PC-3 (cell line): ENCODE results near the gene B4GALNT3.

ENCODE experiments used
- EZH2 ChIP-seq: fragments of 300-600 bp; sonication (generic); IDR thresholded peaks from one replicate; pipeline ENCODE4 v1.6.1; 2017; ENCODE audit warnings: antibody characterized with exemption, mild to moderate bottlenecking, low read length; ENCODE audit not compliant: unreplicated experiment
- EZH2phosphoT487 ChIP-seq: fragments of 300-600 bp; sonication (generic); IDR thresholded peaks from 2 replicates; pipeline ENCODE4 v1.6.1; 2018; ENCODE audit warnings: mild to moderate bottlenecking, antibody characterized with exemption, low read length, borderline replicate concordance
- TF ChIP-seq, protein P1 (sequence below): fragments of 300-600 bp; sonication (generic); conservative IDR thresholded peaks from 2 replicates; pipeline ENCODE4 v1.5.1; 2017; ENCODE audit warnings: antibody characterized with exemption, low read depth, mild to moderate bottlenecking, low read length

DNA sequence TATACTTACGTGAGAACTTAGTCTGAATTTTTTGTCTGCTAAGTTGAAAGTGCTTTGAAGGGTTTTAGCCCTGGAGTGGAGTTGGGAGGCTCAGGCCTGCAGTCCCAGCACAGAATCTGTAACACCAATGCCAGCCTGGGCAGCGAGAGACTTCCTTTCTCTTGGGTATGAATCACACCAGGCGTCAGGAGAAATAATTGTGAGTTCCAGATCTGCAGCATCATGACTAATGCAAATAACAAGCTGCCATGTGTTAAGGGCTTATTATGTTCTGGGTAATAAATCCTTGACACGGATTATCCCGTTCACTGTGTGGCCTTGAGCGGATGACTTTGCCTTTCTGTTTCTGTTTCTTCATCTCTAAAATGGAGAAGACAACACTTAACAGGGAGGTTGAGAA lies 70.6 kb downstream of the B4GALNT3 start:
- TF ChIP-seq EZH2phosphoT487, result no peak
- no peak for TF ChIP-seq EZH2
- TF ChIP-seq, protein P1, sequence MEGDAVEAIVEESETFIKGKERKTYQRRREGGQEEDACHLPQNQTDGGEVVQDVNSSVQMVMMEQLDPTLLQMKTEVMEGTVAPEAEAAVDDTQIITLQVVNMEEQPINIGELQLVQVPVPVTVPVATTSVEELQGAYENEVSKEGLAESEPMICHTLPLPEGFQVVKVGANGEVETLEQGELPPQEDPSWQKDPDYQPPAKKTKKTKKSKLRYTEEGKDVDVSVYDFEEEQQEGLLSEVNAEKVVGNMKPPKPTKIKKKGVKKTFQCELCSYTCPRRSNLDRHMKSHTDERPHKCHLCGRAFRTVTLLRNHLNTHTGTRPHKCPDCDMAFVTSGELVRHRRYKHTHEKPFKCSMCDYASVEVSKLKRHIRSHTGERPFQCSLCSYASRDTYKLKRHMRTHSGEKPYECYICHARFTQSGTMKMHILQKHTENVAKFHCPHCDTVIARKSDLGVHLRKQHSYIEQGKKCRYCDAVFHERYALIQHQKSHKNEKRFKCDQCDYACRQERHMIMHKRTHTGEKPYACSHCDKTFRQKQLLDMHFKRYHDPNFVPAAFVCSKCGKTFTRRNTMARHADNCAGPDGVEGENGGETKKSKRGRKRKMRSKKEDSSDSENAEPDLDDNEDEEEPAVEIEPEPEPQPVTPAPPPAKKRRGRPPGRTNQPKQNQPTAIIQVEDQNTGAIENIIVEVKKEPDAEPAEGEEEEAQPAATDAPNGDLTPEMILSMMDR, result no peak
